HEK293 (cell line): Measurements from ENCODE around the gene IL36G.

ENCODE experiments used
- CTCF ChIA-PET: fragments of 350-600 bp; formaldehyde crosslinking; extraction: SDS; loops from one replicate; lab custom pipeline; 2021; ENCODE audit warnings: antibody characterized with exemption; lab: Yijun Ruan, JAX
- POLR2A ChIA-PET: fragments of 300-600 bp; formaldehyde crosslinking; extraction: SDS; loops from one replicate; lab custom pipeline; 2020; ENCODE audit warnings: antibody characterized with exemption, inconsistent platforms; lab: Yijun Ruan, JAX
- H3K27ac ChIP-seq: fragments of 200-500 bp; sonication (Bioruptor generic); 2 replicates; pipeline ENCODE4 v1.5.1; 2014; ENCODE audit warnings: low read depth, low read length, control low read depth, inconsistent platforms; ENCODE audit errors: extremely low read depth
- H3K36me3 ChIP-seq, 2 experiments: fragments of 200-500 bp in 1 of 2; sonication (Bioruptor generic) in 1 of 2; 1 replicate in 1 of 2; 2 replicates in 1 of 2; pipeline ENCODE4 v1.5.1; 2014 to 2017; ENCODE audit warnings: inconsistent platforms in 2 of 2, low read length in 2 of 2; ENCODE audit not compliant: control insufficient read depth in 2 of 2, insufficient read depth in 1 of 2
- H3K4me1 ChIP-seq: fragments of 200-500 bp; sonication (Bioruptor generic); 2 replicates; pipeline ENCODE4 v1.5.1; 2014; ENCODE audit warnings: mild to moderate bottlenecking, low read length, inconsistent platforms; ENCODE audit not compliant: control insufficient read depth, insufficient read depth
- H3K4me3 ChIP-seq: 2 replicates; pipeline ENCODE4 v1.5.1; 2011; ENCODE audit warnings: low read depth, mild to moderate bottlenecking, control low read depth, low read length, moderate library complexity
- H3K9me3 ChIP-seq: fragments of 200-500 bp; sonication (Bioruptor generic); 2 replicates; pipeline ENCODE4 v1.5.1; 2014; ENCODE audit warnings: low read depth, low read length, inconsistent platforms; ENCODE audit not compliant: control insufficient read depth, insufficient read depth
- FEZF1 ChIP-seq: fragments of 450-650 bp; formaldehyde crosslinking; IDR thresholded peaks from 2 replicates; pipeline ENCODE4 v1.5.1; 2016; ENCODE audit warnings: missing biosample characterization, missing genetic modification characterization
- GLI2 ChIP-seq: fragments of 450-650 bp; formaldehyde crosslinking; IDR thresholded peaks from 2 replicates; pipeline ENCODE4; 2017; ENCODE audit warnings: missing biosample characterization, missing genetic modification characterization, low read depth, borderline replicate concordance
- HOXD13 ChIP-seq: sonication (generic); formaldehyde crosslinking; IDR thresholded peaks from 2 replicates; pipeline ENCODE4 v1.8.0; 2022; ENCODE audit warnings: missing genetic modification reagents, borderline replicate concordance
- MEIS1 ChIP-seq: sonication (generic); formaldehyde crosslinking; IDR thresholded peaks from 2 replicates; pipeline ENCODE4 v1.8.1; 2022; ENCODE audit warnings: missing genetic modification reagents, mild to moderate bottlenecking, borderline replicate concordance
- OSR2 ChIP-seq: fragments of 450-650 bp; formaldehyde crosslinking; IDR thresholded peaks from 2 replicates; pipeline ENCODE4 v1.5.1; 2016; ENCODE audit warnings: missing biosample characterization, missing genetic modification characterization
- OVOL3 ChIP-seq: fragments of 450-650 bp; formaldehyde crosslinking; IDR thresholded peaks from 2 replicates; pipeline ENCODE4 v1.5.1; 2016; ENCODE audit warnings: missing biosample characterization, missing genetic modification characterization
- PBX3 ChIP-seq: sonication (generic); formaldehyde crosslinking; IDR thresholded peaks from 2 replicates; pipeline ENCODE4 v1.8.1; 2022; ENCODE audit warnings: mild to moderate bottlenecking, moderate library complexity, missing genetic modification reagents
- REPIN1 ChIP-seq: fragments of 450-650 bp; formaldehyde crosslinking; IDR thresholded peaks from 2 replicates; pipeline ENCODE4 v1.5.1; 2017; ENCODE audit warnings: missing biosample characterization, missing genetic modification characterization, low read depth
- ZBTB49 ChIP-seq: fragments of 450-650 bp; formaldehyde crosslinking; IDR thresholded peaks from 2 replicates; pipeline ENCODE4 v1.5.1; 2016; ENCODE audit warnings: missing biosample characterization, missing genetic modification characterization, low read depth
- ZFP3 ChIP-seq: fragments of 450-650 bp; formaldehyde crosslinking; IDR thresholded peaks from 2 replicates; pipeline ENCODE4 v1.5.1; 2016; ENCODE audit warnings: low read depth, missing biosample characterization, missing genetic modification characterization
- ZNF112 ChIP-seq: fragments of 450-650 bp; formaldehyde crosslinking; IDR thresholded peaks from 2 replicates; pipeline ENCODE4 v1.5.0; 2017; ENCODE audit warnings: missing biosample characterization, missing genetic modification characterization
- ZNF121 ChIP-seq: fragments of 450-650 bp; formaldehyde crosslinking; IDR thresholded peaks from 2 replicates; pipeline ENCODE4 v1.5.1; 2016; ENCODE audit warnings: missing biosample characterization, missing genetic modification characterization
- ZNF174 ChIP-seq: fragments of 450-650 bp; formaldehyde crosslinking; IDR thresholded peaks from 2 replicates; pipeline ENCODE4 v1.5.0; 2017; ENCODE audit warnings: missing biosample characterization, mild to moderate bottlenecking, missing genetic modification characterization
- ZNF184 ChIP-seq: fragments of 450-650 bp; IDR thresholded peaks from 2 replicates; pipeline ENCODE4 v1.5.1; 2018; ENCODE audit warnings: missing biosample characterization, mild to moderate bottlenecking, missing genetic modification characterization
- ZNF239 ChIP-seq: fragments of 450-650 bp; formaldehyde crosslinking; IDR thresholded peaks from 2 replicates; pipeline ENCODE4 v1.5.1; 2016; ENCODE audit warnings: missing biosample characterization, missing genetic modification characterization
- ZNF248 ChIP-seq: fragments of 450-650 bp; formaldehyde crosslinking; IDR thresholded peaks from 2 replicates; pipeline ENCODE4 v1.5.1; 2017; ENCODE audit warnings: missing biosample characterization, missing genetic modification characterization
- ZNF324 ChIP-seq: fragments of 450-650 bp; formaldehyde crosslinking; IDR thresholded peaks from 2 replicates; pipeline ENCODE4 v1.5.1; 2016; ENCODE audit warnings: missing biosample characterization, missing genetic modification characterization
- ZNF548 ChIP-seq: fragments of 450-650 bp; formaldehyde crosslinking; IDR thresholded peaks from 2 replicates; pipeline ENCODE4 v1.5.1; 2016; ENCODE audit warnings: missing biosample characterization, missing genetic modification characterization
- ZNF558 ChIP-seq: fragments of 450-650 bp; formaldehyde crosslinking; IDR thresholded peaks from 2 replicates; pipeline ENCODE4 v1.5.1; 2016; ENCODE audit warnings: missing biosample characterization, missing genetic modification characterization
- ZNF645 ChIP-seq: fragments of 450-650 bp; formaldehyde crosslinking; IDR thresholded peaks from 2 replicates; pipeline ENCODE4; 2016; ENCODE audit warnings: missing biosample characterization, missing genetic modification characterization
- ZNF677 ChIP-seq: fragments of 450-650 bp; IDR thresholded peaks from 2 replicates; pipeline ENCODE4 v1.5.0; 2018; ENCODE audit warnings: missing biosample characterization, mild to moderate bottlenecking, missing genetic modification characterization, moderate library complexity
- ZNF837 ChIP-seq: fragments of 450-650 bp; formaldehyde crosslinking; IDR thresholded peaks from 2 replicates; pipeline ENCODE4 v1.5.1; 2016; ENCODE audit warnings: missing biosample characterization, missing genetic modification characterization
- ZSCAN16 ChIP-seq: fragments of 450-650 bp; formaldehyde crosslinking; IDR thresholded peaks from 2 replicates; pipeline ENCODE4 v1.5.1; 2016; ENCODE audit warnings: missing biosample characterization, missing genetic modification characterization
- ZSCAN18 ChIP-seq: fragments of 450-650 bp; formaldehyde crosslinking; IDR thresholded peaks from 2 replicates; pipeline ENCODE4 v1.5.1; 2016; ENCODE audit warnings: missing biosample characterization, missing genetic modification characterization
- ZSCAN30 ChIP-seq: fragments of 450-650 bp; IDR thresholded peaks from 2 replicates; pipeline ENCODE4 v1.5.1; 2018; ENCODE audit warnings: missing biosample characterization, mild to moderate bottlenecking, missing genetic modification characterization, moderate library complexity
- TF ChIP-seq, protein P1 (sequence below): fragments of 450-650 bp; formaldehyde crosslinking; IDR thresholded peaks from 2 replicates; pipeline ENCODE4 v1.5.1; 2017; ENCODE audit warnings: missing biosample characterization, missing genetic modification characterization
- TF ChIP-seq, protein P2 (sequence below): fragments of 450-650 bp; formaldehyde crosslinking; IDR thresholded peaks from 2 replicates; pipeline ENCODE4 v1.5.1; 2016; ENCODE audit warnings: missing biosample characterization, missing genetic modification characterization

IL36G gene

GRCh38 chr2:113002677-113003076 lies 24.9 kb downstream of the IL36G start:
- no peak overlapping the region for H3K27ac ChIP-seq
- H3K9me3 ChIP-seq = no peaks in the 10 kb centered on the region
- no peaks in the 10 kb centered on the region for H3K4me1 ChIP-seq
- H3K36me3 ChIP-seq = no peaks in the 10 kb centered on the region
- POLR2A ChIA-PET = no interaction called here
- CTCF ChIA-PET = interaction anchor here (0.5 kb wide), 1 partner anchor 18 kb away, joined by 5 read pairs; no protein-coding TSS in a partner anchor
- no peak for TF ChIP-seq ZNF837 (tag by site-specific recombination)
- no peak for TF ChIP-seq ZBTB49
- TF ChIP-seq GLI2 (tag by site-specific recombination) = no peak
- TF ChIP-seq ZNF324 (tag by site-specific recombination) = no peak
- TF ChIP-seq, protein P1, sequence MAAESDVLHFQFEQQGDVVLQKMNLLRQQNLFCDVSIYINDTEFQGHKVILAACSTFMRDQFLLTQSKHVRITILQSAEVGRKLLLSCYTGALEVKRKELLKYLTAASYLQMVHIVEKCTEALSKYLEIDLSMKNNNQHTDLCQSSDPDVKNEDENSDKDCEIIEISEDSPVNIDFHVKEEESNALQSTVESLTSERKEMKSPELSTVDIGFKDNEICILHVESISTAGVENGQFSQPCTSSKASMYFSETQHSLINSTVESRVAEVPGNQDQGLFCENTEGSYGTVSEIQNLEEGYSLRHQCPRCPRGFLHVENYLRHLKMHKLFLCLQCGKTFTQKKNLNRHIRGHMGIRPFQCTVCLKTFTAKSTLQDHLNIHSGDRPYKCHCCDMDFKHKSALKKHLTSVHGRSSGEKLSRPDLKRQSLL (tag by site-specific recombination) = no peak
- TF ChIP-seq ZNF548 (tag by site-specific recombination) = no peak
- TF ChIP-seq ZSCAN18 (tag by site-specific recombination) = no peak
- no peak for TF ChIP-seq ZSCAN16
- no peak for TF ChIP-seq ZSCAN30 (tag by site-specific recombination)
- TF ChIP-seq HOXD13 (CRISPR knock-in tag) = no peak
- no peak for TF ChIP-seq REPIN1
- no peak for TF ChIP-seq ZNF677
- no peak for TF ChIP-seq ZNF248 (tag by site-specific recombination)
- TF ChIP-seq FEZF1 (tag by site-specific recombination) = no peak
- no peak for TF ChIP-seq ZNF174 (tag by site-specific recombination)
- no peak for TF ChIP-seq ZNF184 (tag by site-specific recombination)
- no peak for TF ChIP-seq ZNF112 (tag by site-specific recombination)
- TF ChIP-seq ZFP3 (tag by site-specific recombination) = no peak
- TF ChIP-seq OSR2 (tag by site-specific recombination) = no peak
- no peak overlapping the region for H3K4me3 ChIP-seq

GRCh38 chr2:113005030-113005509 lies 27.3 kb downstream of the IL36G start, which contains the start of gene IL36A:
Gene IL36A, plus strand, starts transcription at chr2:113005459. Its CDS starts 413 bp downstream, at chr2:113005872.
- H3K9me3 ChIP-seq = no peaks in the 10 kb centered on the region
- H3K4me3 ChIP-seq = no peak within 1 kb of the TSS
- H3K27ac ChIP-seq = no peak within 1 kb of the TSS
- H3K4me1 ChIP-seq = no peaks in the 10 kb centered on the region
- ChIA-PET CTCF (interaction anchor here (0.6 to 0.8 kb wide), 2 partner anchors 64 to 143 kb away, joined by 3 read pairs; no protein-coding TSS in a partner anchor), POLR2A (no interaction called here)
- H3K36me3 ChIP-seq = no peaks in the 10 kb centered on the region
- TF ChIP-seq PBX3 (no peak), ZNF184 (tag by site-specific recombination) (no peak), ZNF121 (no peak), MEIS1 (CRISPR knock-in tag) (no peak), OVOL3 (tag by site-specific recombination) (no peak), ZNF645 (no peak), ZNF558 (tag by site-specific recombination) (no peak), ZNF239 (no peak)
- TF ChIP-seq, protein P2, sequence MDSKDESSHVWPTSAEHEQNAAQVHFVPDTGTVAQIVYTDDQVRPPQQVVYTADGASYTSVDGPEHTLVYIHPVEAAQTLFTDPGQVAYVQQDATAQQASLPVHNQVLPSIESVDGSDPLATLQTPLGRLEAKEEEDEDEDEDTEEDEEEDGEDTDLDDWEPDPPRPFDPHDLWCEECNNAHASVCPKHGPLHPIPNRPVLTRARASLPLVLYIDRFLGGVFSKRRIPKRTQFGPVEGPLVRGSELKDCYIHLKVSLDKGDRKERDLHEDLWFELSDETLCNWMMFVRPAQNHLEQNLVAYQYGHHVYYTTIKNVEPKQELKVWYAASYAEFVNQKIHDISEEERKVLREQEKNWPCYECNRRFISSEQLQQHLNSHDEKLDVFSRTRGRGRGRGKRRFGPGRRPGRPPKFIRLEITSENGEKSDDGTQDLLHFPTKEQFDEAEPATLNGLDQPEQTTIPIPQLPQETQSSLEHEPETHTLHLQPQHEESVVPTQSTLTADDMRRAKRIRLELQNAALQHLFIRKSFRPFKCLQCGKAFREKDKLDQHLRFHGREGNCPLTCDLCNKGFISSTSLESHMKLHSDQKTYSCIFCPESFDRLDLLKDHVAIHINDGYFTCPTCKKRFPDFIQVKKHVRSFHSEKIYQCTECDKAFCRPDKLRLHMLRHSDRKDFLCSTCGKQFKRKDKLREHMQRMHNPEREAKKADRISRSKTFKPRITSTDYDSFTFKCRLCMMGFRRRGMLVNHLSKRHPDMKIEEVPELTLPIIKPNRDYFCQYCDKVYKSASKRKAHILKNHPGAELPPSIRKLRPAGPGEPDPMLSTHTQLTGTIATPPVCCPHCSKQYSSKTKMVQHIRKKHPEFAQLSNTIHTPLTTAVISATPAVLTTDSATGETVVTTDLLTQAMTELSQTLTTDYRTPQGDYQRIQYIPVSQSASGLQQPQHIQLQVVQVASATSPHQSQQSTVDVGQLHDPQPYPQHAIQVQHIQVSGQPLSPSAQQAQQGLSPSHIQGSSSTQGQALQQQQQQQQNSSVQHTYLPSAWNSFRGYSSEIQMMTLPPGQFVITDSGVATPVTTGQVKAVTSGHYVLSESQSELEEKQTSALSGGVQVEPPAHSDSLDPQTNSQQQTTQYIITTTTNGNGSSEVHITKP (tag by site-specific recombination) = no peak
